ENCODE results near the gene NUDT21. TPM values are rescaled to one million over a fixed set of nuclear protein-coding genes. Genes with fewer than 3 reads are reported as not detected.
A peak's percentile ranks its signal among the peaks of the same experiment; 100 is the strongest.
"Not testable (repeated sequence)": the region's sequence is repeated elsewhere in the genome, so short reads cannot be mapped to it uniquely, and the experiment has no call there.

Gene NUDT21
- polyA plus RNA-seq, 1 experiment, result 124 TPM

GRCh38 chr16:56387396-56387795, 63.7 kb downstream of the NUDT21 start:
- no peak overlapping the region for H3K4me3 ChIP-seq (ENCODE audit: low read depth, low read length)
- H3K27ac ChIP-seq (ENCODE audit: low read depth, low read length), result no peak overlapping the region
- no peak for DNase-seq (ENCODE audit: low read depth, low spot score)
- CTCF ChIA-PET, result interaction anchor here (3.6 kb wide), 1 partner anchor 31 kb away, joined by 16 read pairs; no protein-coding TSS in a partner anchor
- TF ChIP-seq, protein P1, sequence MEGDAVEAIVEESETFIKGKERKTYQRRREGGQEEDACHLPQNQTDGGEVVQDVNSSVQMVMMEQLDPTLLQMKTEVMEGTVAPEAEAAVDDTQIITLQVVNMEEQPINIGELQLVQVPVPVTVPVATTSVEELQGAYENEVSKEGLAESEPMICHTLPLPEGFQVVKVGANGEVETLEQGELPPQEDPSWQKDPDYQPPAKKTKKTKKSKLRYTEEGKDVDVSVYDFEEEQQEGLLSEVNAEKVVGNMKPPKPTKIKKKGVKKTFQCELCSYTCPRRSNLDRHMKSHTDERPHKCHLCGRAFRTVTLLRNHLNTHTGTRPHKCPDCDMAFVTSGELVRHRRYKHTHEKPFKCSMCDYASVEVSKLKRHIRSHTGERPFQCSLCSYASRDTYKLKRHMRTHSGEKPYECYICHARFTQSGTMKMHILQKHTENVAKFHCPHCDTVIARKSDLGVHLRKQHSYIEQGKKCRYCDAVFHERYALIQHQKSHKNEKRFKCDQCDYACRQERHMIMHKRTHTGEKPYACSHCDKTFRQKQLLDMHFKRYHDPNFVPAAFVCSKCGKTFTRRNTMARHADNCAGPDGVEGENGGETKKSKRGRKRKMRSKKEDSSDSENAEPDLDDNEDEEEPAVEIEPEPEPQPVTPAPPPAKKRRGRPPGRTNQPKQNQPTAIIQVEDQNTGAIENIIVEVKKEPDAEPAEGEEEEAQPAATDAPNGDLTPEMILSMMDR (IDR thresholded peaks at IDR 0.05; ENCODE audit: low read depth, low read length), result no peak
- peaks cover 7% of the 10 kb centered on the region for H3K9me3 ChIP-seq (ENCODE audit: control insufficient read depth, insufficient read depth, low read length)
- POLR2A ChIA-PET, result interaction anchor here (1.0 kb wide), 1 partner anchor 466 kb away, joined by 4 read pairs; no protein-coding TSS in a partner anchor
- H3K27me3 ChIP-seq (ENCODE audit: control insufficient read depth, insufficient read depth, low read length), result no peaks in the 10 kb centered on the region

GRCh38 chr16:56384074-56384721, 66.9 kb downstream of the NUDT21 start:
- DNase-seq (ENCODE audit: low read depth, low spot score), result no peak

DNA sequence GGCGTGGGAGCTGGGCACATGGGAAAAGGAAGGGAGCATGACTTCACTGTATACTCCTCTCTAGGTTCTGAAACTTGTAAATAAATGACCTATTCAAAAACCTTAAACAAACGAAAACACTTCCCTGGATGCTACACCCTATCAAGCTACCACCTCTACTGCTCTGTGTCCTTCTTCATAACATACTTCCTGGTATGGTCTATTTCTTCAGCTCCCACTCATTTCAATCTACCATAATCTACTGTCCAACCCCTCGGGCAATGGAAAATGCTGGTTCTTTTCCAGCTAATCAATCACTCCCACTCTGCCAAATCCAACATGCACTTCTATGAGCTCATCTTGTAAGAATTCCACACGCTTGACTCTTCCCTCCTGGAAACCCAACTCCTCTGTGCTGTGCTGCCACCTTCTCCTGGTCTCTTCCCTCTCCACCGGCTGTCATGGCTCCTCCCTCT, 68.2 kb downstream of the NUDT21 start:
- ChIA-PET CTCF (interaction anchor here (0.6 to 1.9 kb wide), 3 partner anchors 17 to 228 kb away, joined by 3 to 7 read pairs (median 5); no protein-coding TSS in a partner anchor), POLR2A (no interaction called here)
- H3K9me3 ChIP-seq (ENCODE audit: control insufficient read depth, insufficient read depth, low read length), result peaks cover 15% of the 10 kb centered on the region
- no peaks in the 10 kb centered on the region for H3K27me3 ChIP-seq (ENCODE audit: control insufficient read depth, insufficient read depth, low read length)
- H3K4me3 ChIP-seq (ENCODE audit: low read depth, low read length), result no peak overlapping the region
- TF ChIP-seq, protein P1 (IDR thresholded peaks at IDR 0.05; ENCODE audit: low read depth, low read length), result no peak
- H3K27ac ChIP-seq (ENCODE audit: low read depth, low read length), result no peak overlapping the region
- DNase-seq (ENCODE audit: low read depth, low spot score), result peak; percentile 43

More at GRCh38 chr16:56384074-56384721, 66.9 kb downstream of the NUDT21 start:
- no peak overlapping the region for H3K4me3 ChIP-seq (ENCODE audit: low read depth, low read length)
- CTCF ChIA-PET, result interaction anchor here (1.9 kb wide), 1 partner anchor 28 kb away, joined by 7 read pairs; no protein-coding TSS in a partner anchor
- peaks cover 15% of the 10 kb centered on the region for H3K9me3 ChIP-seq (ENCODE audit: control insufficient read depth, insufficient read depth, low read length)
- TF ChIP-seq, protein P1 (IDR thresholded peaks at IDR 0.05; ENCODE audit: low read depth, low read length), result no peak
- no peaks in the 10 kb centered on the region for H3K27me3 ChIP-seq (ENCODE audit: control insufficient read depth, insufficient read depth, low read length)
- no peak overlapping the region for H3K27ac ChIP-seq (ENCODE audit: low read depth, low read length)
- POLR2A ChIA-PET, result no interaction called here

DNA sequence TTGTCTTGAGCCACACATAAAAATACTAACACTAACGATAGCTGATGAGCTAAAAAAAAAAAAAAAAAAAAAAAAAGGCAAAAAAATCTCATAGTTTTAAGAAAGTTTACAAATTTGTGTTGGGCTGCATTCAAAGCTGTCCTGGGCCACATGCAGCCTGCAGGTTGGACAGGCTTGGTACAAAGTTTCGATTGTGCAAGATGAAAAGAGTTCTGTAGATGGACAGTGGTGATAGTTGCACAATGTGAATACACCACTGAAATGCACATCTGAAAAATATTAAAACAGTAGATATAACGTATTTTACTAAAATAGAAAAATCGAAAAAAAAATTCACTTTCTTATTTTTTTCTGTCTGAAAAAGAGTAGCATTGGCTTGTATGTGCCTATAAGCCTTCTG, 68.7 kb downstream of the NUDT21 start:
- DNase-seq (ENCODE audit: low read depth, low spot score), result no peak
- ChIA-PET POLR2A (no interaction called here), CTCF (interaction anchor here (0.6 to 1.9 kb wide), 4 partner anchors 18 to 228 kb away, joined by 3 to 7 read pairs (median 4); no protein-coding TSS in a partner anchor)
- Histone ChIP-seq H3K27me3 (ENCODE audit: control insufficient read depth, insufficient read depth, low read length) (no peaks in the 10 kb centered on the region), H3K9me3 (ENCODE audit: control insufficient read depth, insufficient read depth, low read length) (peaks cover 15% of the 10 kb centered on the region), H3K4me3 (ENCODE audit: low read depth, low read length) (no peak overlapping the region), H3K27ac (ENCODE audit: low read depth, low read length) (no peak overlapping the region)
- TF ChIP-seq, protein P1 (IDR thresholded peaks at IDR 0.05; ENCODE audit: low read depth, low read length), result no peak

- H3K27ac ChIP-seq (ENCODE audit: low read depth, low read length); H3K27me3 ChIP-seq (ENCODE audit: control insufficient read depth, insufficient read depth, low read length); H3K4me3 ChIP-seq (ENCODE audit: low read depth, low read length); POLR2A ChIA-PET; DNase-seq (ENCODE audit: low read depth, low spot score): not testable (repeated sequence)
- H3K9me3 ChIP-seq (ENCODE audit: control insufficient read depth, insufficient read depth, low read length), result peaks cover 15% of the 10 kb centered on the region
- CTCF ChIA-PET, result interaction anchor here (1.3 kb wide), 1 partner anchor 25 kb away, joined by 7 read pairs; no protein-coding TSS in a partner anchor
Observed at GRCh38 chr16:56380778-56381485, 70.2 kb downstream of the NUDT21 start.

Other genes with a start within 250 kb of the NUDT21 start
- gene AMFR, start 25.8 kb downstream of the NUDT21 start, polyA plus RNA-seq (2011; rRNA removed), result 77.9 and 80.4 TPM in 2 replicates
- 65.5 and 89.0 TPM in 2 replicates for gene OGFOD1, start 222 bp upstream of the NUDT21 start, polyA plus RNA-seq (2011; rRNA removed)
- 49.7 and 53.6 TPM in 2 replicates for gene BBS2, start 68.7 kb upstream of the NUDT21 start, polyA plus RNA-seq (2011; rRNA removed)
- not detected in 2 replicates for gene MT4, start 113.7 kb upstream of the NUDT21 start, polyA plus RNA-seq (2011; rRNA removed)
- not detected in 2 replicates for gene MT3, start 138.2 kb upstream of the NUDT21 start, polyA plus RNA-seq (2011; rRNA removed)
- gene MT2A, start 157.3 kb upstream of the NUDT21 start, polyA plus RNA-seq (2011; rRNA removed), result 82.6 and 146 TPM in 2 replicates
- 153 and 250 TPM in 2 replicates for gene MT1E, start 174.4 kb upstream of the NUDT21 start, polyA plus RNA-seq (2011; rRNA removed)
- 0.10 and 0.38 TPM in 2 replicates for gene MT1M, start 181.3 kb upstream of the NUDT21 start, polyA plus RNA-seq (2011; rRNA removed)
- gene MT1A, start 187.3 kb upstream of the NUDT21 start, polyA plus RNA-seq (2011; rRNA removed), result 0.66 TPM in 1 of 2 replicates, not detected in the other
- not detected in 2 replicates for gene MT1B, start 200.6 kb upstream of the NUDT21 start, polyA plus RNA-seq (2011; rRNA removed)
- gene MT1F, start 206.6 kb upstream of the NUDT21 start, polyA plus RNA-seq (2011; rRNA removed), result 0.21 and 0.35 TPM in 2 replicates
- gene MT1G, start 216.7 kb upstream of the NUDT21 start, polyA plus RNA-seq (2011; rRNA removed), result not detected in 2 replicates
- gene MT1H, start 218.5 kb upstream of the NUDT21 start, polyA plus RNA-seq (2011; rRNA removed), result not detected in 2 replicates
- 19.5 and 30.1 TPM in 2 replicates for gene MT1X, start 231.1 kb upstream of the NUDT21 start, polyA plus RNA-seq (2011; rRNA removed)